Adrenal gland (tissue), 5 donors: ENCODE measurements around the gene SEMG1.

Experiments
- POLR2A ChIP-seq, 2 donors: fragments of 450-650 bp; IDR thresholded peaks; one replicate each; pipeline ENCODE4 v1.6.1; 2017; ENCODE audit warnings: antibody characterized with exemption in 2 of 2, mild to moderate bottlenecking in 2 of 2, moderate library complexity in 1 of 2
- TF ChIP-seq, protein P1 (sequence below), 6 experiments: fragments of 450-650 bp in 4 of 6; fragments of 200-600 bp in 2 of 6; sonication (generic) in 1 of 6; IDR thresholded peaks; 1 replicate in 5 of 6; 2 replicates in 1 of 6; pipeline versions ENCODE4 v1.5.1 to v1.8.0; 2016 to 2021; ENCODE audit warnings: antibody characterized with exemption in 6 of 6, mild to moderate bottlenecking in 2 of 6, moderate library complexity in 1 of 6
- donor health status: DM: no; HTN: no; CAD: no.

GRCh38 chr20:45174434-45175364, 32.1 kb upstream of the SEMG1 start, which contains the start of gene PI3:
- TF ChIP-seq, protein P1, sequence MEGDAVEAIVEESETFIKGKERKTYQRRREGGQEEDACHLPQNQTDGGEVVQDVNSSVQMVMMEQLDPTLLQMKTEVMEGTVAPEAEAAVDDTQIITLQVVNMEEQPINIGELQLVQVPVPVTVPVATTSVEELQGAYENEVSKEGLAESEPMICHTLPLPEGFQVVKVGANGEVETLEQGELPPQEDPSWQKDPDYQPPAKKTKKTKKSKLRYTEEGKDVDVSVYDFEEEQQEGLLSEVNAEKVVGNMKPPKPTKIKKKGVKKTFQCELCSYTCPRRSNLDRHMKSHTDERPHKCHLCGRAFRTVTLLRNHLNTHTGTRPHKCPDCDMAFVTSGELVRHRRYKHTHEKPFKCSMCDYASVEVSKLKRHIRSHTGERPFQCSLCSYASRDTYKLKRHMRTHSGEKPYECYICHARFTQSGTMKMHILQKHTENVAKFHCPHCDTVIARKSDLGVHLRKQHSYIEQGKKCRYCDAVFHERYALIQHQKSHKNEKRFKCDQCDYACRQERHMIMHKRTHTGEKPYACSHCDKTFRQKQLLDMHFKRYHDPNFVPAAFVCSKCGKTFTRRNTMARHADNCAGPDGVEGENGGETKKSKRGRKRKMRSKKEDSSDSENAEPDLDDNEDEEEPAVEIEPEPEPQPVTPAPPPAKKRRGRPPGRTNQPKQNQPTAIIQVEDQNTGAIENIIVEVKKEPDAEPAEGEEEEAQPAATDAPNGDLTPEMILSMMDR (IDR thresholded peaks at IDR 0.05), result no peak
- TF ChIP-seq POLR2A (IDR thresholded peaks at IDR 0.05), result no peak
